A549 (cell line): ENCODE measurements around the gene RSPH3. TPM values are rescaled to one million over a fixed set of nuclear protein-coding genes. Genes with fewer than 3 reads are reported as not detected.
"Not testable (repeated sequence)": the region's sequence is repeated elsewhere in the genome, so short reads cannot be mapped to it uniquely, and the experiment has no call there.

Experiments used
- ATAC-seq, 2 experiments: fragments of 200-7000 bp in 1 of 2; fragments of >200 bp in 1 of 2; cut with Nextera tagmentation in 1 of 2; cut with Tn5 transposase in 1 of 2; 3 replicates each; pipeline versions ENCODE4 v1.8.0 to v1.9.1; 2018 to 2020; ENCODE audit warnings: mild to moderate bottlenecking in 1 of 2, moderate library complexity in 1 of 2
- CTCF ChIA-PET: fragments of 300-600 bp; sonication (Branson Sonifier 250); formaldehyde crosslinking; extraction: SDS; loops from one replicate; lab custom pipeline; 2021; ENCODE audit warnings: antibody characterized with exemption, inconsistent platforms; lab: Yijun Ruan, JAX
- POLR2A ChIA-PET: fragments of 350-600 bp; formaldehyde crosslinking; extraction: SDS; loops from one replicate; lab custom pipeline; 2021; ENCODE audit warnings: antibody characterized with exemption, inconsistent platforms; lab: Yijun Ruan, JAX
- DNase-seq, 2 experiments: peaks; one replicate each; pipeline versions ENCODE4 v3.0.0 to v3.0.0-alpha.2; 2011 to 2016; ENCODE audit warnings: low read depth in 1 of 2, low spot score in 1 of 2
- FAIRE-seq: peaks from 2 replicates; lab custom pipeline; 2011; peaks lifted over from hg19 to GRCh38; lab: Jason Lieb, UNC
- H3K27ac ChIP-seq, 2 experiments: fragments of >200 bp; sonication (Bioruptor Twin); formaldehyde crosslinking; 3 replicates each; pipeline ENCODE4 v1.5.1; 2016 to 2017
- H3K4me1 ChIP-seq: fragments of >200 bp; sonication (Bioruptor Twin); formaldehyde crosslinking; 3 replicates; pipeline ENCODE4 v1.6.1; 2016
- H3K4me2 ChIP-seq: fragments of >200 bp; sonication (Bioruptor Twin); formaldehyde crosslinking; 3 replicates; pipeline ENCODE4 v1.6.1; 2016
- H3K4me3 ChIP-seq: fragments of >200 bp; sonication (Bioruptor Twin); formaldehyde crosslinking; 3 replicates; pipeline ENCODE4 v1.5.1; 2016
- H3K9me3 ChIP-seq: fragments of >200 bp; sonication (Bioruptor Twin); formaldehyde crosslinking; 3 replicates; pipeline ENCODE4 v1.6.1; 2016
- BCL3 ChIP-seq: fragments of >200 bp; sonication (Bioruptor Twin); formaldehyde crosslinking; IDR thresholded peaks from 3 replicates; pipeline ENCODE4 v1.6.1; 2016
- BHLHE40 ChIP-seq: IDR thresholded peaks from 2 replicates; pipeline ENCODE4 v1.6.1; 2012; ENCODE audit warnings: low read depth, low read length, inconsistent platforms
- CHD2 ChIP-seq: fragments of 150-350 bp; IDR thresholded peaks from 2 replicates; pipeline ENCODE4 v1.6.1; 2014; ENCODE audit warnings: low read length; ENCODE audit not compliant: partially characterized antibody
- CHD4 ChIP-seq: fragments of 200-600 bp; sonication (generic); IDR thresholded peaks from 2 replicates; pipeline ENCODE4 v1.6.1; 2016; ENCODE audit warnings: antibody characterized with exemption, mild to moderate bottlenecking, borderline replicate concordance
- EHF ChIP-seq: fragments of 250-450 bp; sonication (Bioruptor Pico); IDR thresholded peaks from 2 replicates; pipeline ENCODE4 v1.5.0; 2020; ENCODE audit warnings: mild to moderate bottlenecking
- ESRRA ChIP-seq: fragments of 150-350 bp; IDR thresholded peaks from 2 replicates; pipeline ENCODE4 v1.6.1; 2014; ENCODE audit warnings: mild to moderate bottlenecking, low read length, borderline replicate concordance
- FOSL2 ChIP-seq, 2 experiments: fragments of 450-650 bp in 1 of 2; fragments of >200 bp in 1 of 2; sonication (Bioruptor Twin) in 1 of 2; formaldehyde crosslinking; IDR thresholded peaks; 2 replicates each; pipeline versions ENCODE4 v1.5.0 to v1.6.1; 2016 to 2020; ENCODE audit warnings: mild to moderate bottlenecking in 1 of 2, moderate library complexity in 1 of 2
- HEYL ChIP-seq: fragments of 250-450 bp; sonication (Bioruptor Pico); IDR thresholded peaks from 2 replicates; pipeline ENCODE4 v1.8.0; 2021; ENCODE audit warnings: mild to moderate bottlenecking, moderate library complexity
- HOXA7 ChIP-seq: fragments of 250-450 bp; sonication (Bioruptor Pico); IDR thresholded peaks from 2 replicates; pipeline ENCODE4 v1.5.0; 2020; ENCODE audit warnings: mild to moderate bottlenecking, moderate library complexity
- JUN ChIP-seq, 2 experiments: fragments of >200 bp; sonication (Bioruptor Twin); formaldehyde crosslinking; IDR thresholded peaks; 2 replicates in 1 of 2; 3 replicates in 1 of 2; pipeline ENCODE4 v1.6.1; 2016 to 2017
- JUNB ChIP-seq: fragments of >200 bp; sonication (Bioruptor Twin); formaldehyde crosslinking; IDR thresholded peaks from 2 replicates; pipeline ENCODE4 v1.6.1; 2016
- KDM5A ChIP-seq: fragments of 200-600 bp; sonication (generic); IDR thresholded peaks from 2 replicates; pipeline ENCODE4 v1.6.1; 2016; ENCODE audit warnings: antibody characterized with exemption, mild to moderate bottlenecking
- MAFK ChIP-seq: fragments of 450-650 bp; IDR thresholded peaks from 2 replicates; pipeline ENCODE4 v1.6.1; 2014; ENCODE audit not compliant: partially characterized antibody
- MAZ ChIP-seq: fragments of 150-350 bp; IDR thresholded peaks from 2 replicates; pipeline ENCODE4 v1.6.1; 2014; ENCODE audit warnings: antibody characterized with exemption, low read depth, low read length, borderline replicate concordance
- MYC ChIP-seq: IDR thresholded peaks from 2 replicates; pipeline ENCODE4 v1.6.1; 2012; ENCODE audit warnings: mild to moderate bottlenecking, inconsistent platforms, low read length, improper control_type of control experiment, borderline replicate concordance
- NFE2L2 ChIP-seq: fragments of 150-350 bp; conservative IDR thresholded peaks from 2 replicates; pipeline ENCODE4 v1.6.1; 2014; ENCODE audit warnings: low read length
- NPAS2 ChIP-seq: fragments of 250-450 bp; sonication (Bioruptor Pico); IDR thresholded peaks from 2 replicates; pipeline ENCODE4 v1.8.0; 2022; ENCODE audit warnings: mild to moderate bottlenecking, moderate library complexity, borderline replicate concordance
- NR3C1 ChIP-seq: fragments of >200 bp; sonication (Bioruptor Twin); formaldehyde crosslinking; IDR thresholded peaks from 3 replicates; pipeline ENCODE4 v1.6.1; 2017
- POLR2AphosphoS2 ChIP-seq: conservative IDR thresholded peaks from 2 replicates; pipeline ENCODE4 v1.6.1; 2012; ENCODE audit warnings: low read length, improper control_type of control experiment, inconsistent platforms
- RFX5 ChIP-seq: fragments of 450-650 bp; IDR thresholded peaks from 2 replicates; pipeline ENCODE4 v1.7.1; 2014; ENCODE audit warnings: antibody characterized with exemption, mild to moderate bottlenecking, moderate library complexity
- RNF2 ChIP-seq: fragments of 200-600 bp; sonication (generic); IDR thresholded peaks from 2 replicates; pipeline ENCODE4 v1.6.1; 2016; ENCODE audit warnings: low read depth, mild to moderate bottlenecking, antibody characterized with exemption, moderate library complexity, borderline replicate concordance
- SMC3 ChIP-seq: fragments of >200 bp; sonication (Bioruptor Twin); formaldehyde crosslinking; IDR thresholded peaks from 3 replicates; pipeline ENCODE4 v1.6.1; 2018; ENCODE audit warnings: inconsistent platforms
- ZC3H11A ChIP-seq: fragments of 450-650 bp; IDR thresholded peaks from 2 replicates; pipeline ENCODE4 v1.6.1; 2014; ENCODE audit warnings: antibody characterized with exemption, mild to moderate bottlenecking
- ZFP36 ChIP-seq: fragments of 450-650 bp; IDR thresholded peaks from 2 replicates; pipeline ENCODE4 v1.6.1; 2014; ENCODE audit warnings: borderline replicate concordance; ENCODE audit not compliant: partially characterized antibody
- ZNF302 ChIP-seq: fragments of 250-450 bp; sonication (Bioruptor Pico); IDR thresholded peaks from 2 replicates; pipeline ENCODE4 v1.9.0; 2021; ENCODE audit warnings: inconsistent platforms, mild to moderate bottlenecking, moderate library complexity
- WGBS: methylation state at CpG from one replicate; pipeline ENCODE4 v1.1.6; 2017; ENCODE audit errors: missing lambda C conversion rate; 5-methylcytosine and 5-hydroxymethylcytosine counted together
- polyA plus RNA-seq, 4 experiments: library from polyadenylated mRNA; depleted of rRNA in 3 of 4; stranded (reverse); fragments of >200 nt; fragmentation: RNase III in 1 of 4; extraction: RNeasy Plus Mini Kit Qiagen cat#74134 plus additional on column Dnase treatment in 1 of 4; gene quantifications; 2 replicates in 3 of 4; 3 replicates in 1 of 4; pipeline ENCODE4 v1.2.3, GENCODE V29; 2011 to 2017
- TF ChIP-seq, protein P1 (sequence below): fragments of 150-350 bp; IDR thresholded peaks from 2 replicates; pipeline ENCODE4 v1.6.1; 2014; ENCODE audit warnings: low read depth, mild to moderate bottlenecking, low read length
- TF ChIP-seq, protein P2 (sequence below): fragments of 250-450 bp; sonication (Bioruptor Pico); IDR thresholded peaks from 2 replicates; pipeline ENCODE4 v1.5.0; 2021; ENCODE audit warnings: mild to moderate bottlenecking, moderate library complexity, borderline replicate concordance

Gene RSPH3
- polyA plus RNA-seq, 2 of the 4 experiments (the other 2 are of a cell fraction) = 2.6 to 3.6 TPM

DNA sequence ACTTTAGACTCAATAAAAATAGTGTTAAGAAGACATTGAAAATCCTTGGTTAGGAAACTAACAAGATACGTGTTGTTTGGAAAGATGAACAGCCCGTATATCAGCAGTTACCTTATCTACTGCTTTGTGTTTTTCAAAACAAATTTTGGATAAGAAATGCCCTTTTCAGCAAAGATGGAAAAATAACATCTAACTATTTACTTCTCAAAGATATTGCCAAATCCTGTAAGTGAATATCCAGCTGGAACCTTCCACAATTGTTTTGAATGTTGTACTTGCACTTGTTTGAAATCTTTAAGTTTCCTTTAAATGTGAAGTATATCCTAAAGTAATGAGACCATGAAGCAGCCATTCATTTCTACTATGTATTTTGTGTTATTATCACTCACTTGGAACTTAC lies 30.2 kb upstream of the RSPH3 start:
- CTCF ChIA-PET = interaction anchor here (0.6 to 1.5 kb wide), 2 partner anchors 20 to 42 kb away, joined by 3 to 5 read pairs; no protein-coding TSS in a partner anchor
- ATAC-seq (no peak), FAIRE-seq (no peak), DNase-seq (no peak)
- whole genome bisulfite sequencing = 64% methylated on average over 2 of the region's 2 CpGs
- TF ChIP-seq SMC3 (no peak), POLR2AphosphoS2 (no peak)
- H3K4me3 ChIP-seq = no peak overlapping the region
- no peak overlapping the region for H3K27ac ChIP-seq
- POLR2A ChIA-PET = no interaction called here
- H3K4me2 ChIP-seq = no peak overlapping the region
- no peaks in the 10 kb centered on the region for H3K4me1 ChIP-seq
- no peaks in the 10 kb centered on the region for H3K9me3 ChIP-seq

DNA sequence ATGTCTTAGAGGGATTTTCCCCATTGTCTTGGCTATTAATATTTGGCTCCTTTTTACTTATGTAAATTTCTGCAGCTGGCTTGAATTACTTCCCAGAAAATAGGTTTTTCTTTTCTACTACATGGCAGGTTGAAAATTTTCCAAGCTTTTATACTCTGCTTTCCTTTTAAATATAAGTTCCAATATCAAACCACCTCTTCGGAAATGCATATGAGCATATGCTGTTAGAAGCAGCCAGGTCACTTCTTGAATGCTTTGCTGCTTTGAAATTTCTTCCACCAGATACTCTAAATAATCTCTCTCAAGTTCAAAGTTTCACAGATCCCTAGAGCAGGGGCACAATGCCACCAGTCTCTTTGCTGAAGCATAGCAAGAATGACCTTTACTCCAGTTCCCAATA lies 25.2 kb upstream of the RSPH3 start:
- DNase-seq, ATAC-seq, H3K9me3 ChIP-seq, H3K4me3 ChIP-seq, POLR2A ChIA-PET, H3K27ac ChIP-seq, CTCF ChIA-PET, H3K4me1 ChIP-seq, FAIRE-seq, H3K4me2 ChIP-seq: not testable (repeated sequence)
- WGBS = 72% methylated on average over 1 of the region's 1 CpG

- no peaks in the 10 kb centered on the region for H3K9me3 ChIP-seq
- H3K4me1 ChIP-seq = no peaks in the 10 kb centered on the region
- H3K4me3 ChIP-seq = no peak overlapping the region
- no peak for ATAC-seq
- no peak for DNase-seq
- no peak for TF ChIP-seq RNF2
- no peak for TF ChIP-seq ZFP36
- TF ChIP-seq MYC = no peak
- TF ChIP-seq CHD4 = no peak
- no peak for TF ChIP-seq HEYL (CRISPR knock-in tag)
- no peak for TF ChIP-seq NPAS2
- TF ChIP-seq, protein P1, sequence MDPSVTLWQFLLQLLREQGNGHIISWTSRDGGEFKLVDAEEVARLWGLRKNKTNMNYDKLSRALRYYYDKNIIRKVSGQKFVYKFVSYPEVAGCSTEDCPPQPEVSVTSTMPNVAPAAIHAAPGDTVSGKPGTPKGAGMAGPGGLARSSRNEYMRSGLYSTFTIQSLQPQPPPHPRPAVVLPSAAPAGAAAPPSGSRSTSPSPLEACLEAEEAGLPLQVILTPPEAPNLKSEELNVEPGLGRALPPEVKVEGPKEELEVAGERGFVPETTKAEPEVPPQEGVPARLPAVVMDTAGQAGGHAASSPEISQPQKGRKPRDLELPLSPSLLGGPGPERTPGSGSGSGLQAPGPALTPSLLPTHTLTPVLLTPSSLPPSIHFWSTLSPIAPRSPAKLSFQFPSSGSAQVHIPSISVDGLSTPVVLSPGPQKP = no peak
- POLR2A ChIA-PET = no interaction called here
- no peak overlapping the region for H3K27ac ChIP-seq
- WGBS = 34% methylated on average over 4 of the region's 4 CpGs
- H3K4me2 ChIP-seq = no peak overlapping the region
- no peak for FAIRE-seq
- CTCF ChIA-PET = no interaction called here
Observed at GRCh38 chr6:159023893-159024292, 23.9 kb upstream of the RSPH3 start.

DNA sequence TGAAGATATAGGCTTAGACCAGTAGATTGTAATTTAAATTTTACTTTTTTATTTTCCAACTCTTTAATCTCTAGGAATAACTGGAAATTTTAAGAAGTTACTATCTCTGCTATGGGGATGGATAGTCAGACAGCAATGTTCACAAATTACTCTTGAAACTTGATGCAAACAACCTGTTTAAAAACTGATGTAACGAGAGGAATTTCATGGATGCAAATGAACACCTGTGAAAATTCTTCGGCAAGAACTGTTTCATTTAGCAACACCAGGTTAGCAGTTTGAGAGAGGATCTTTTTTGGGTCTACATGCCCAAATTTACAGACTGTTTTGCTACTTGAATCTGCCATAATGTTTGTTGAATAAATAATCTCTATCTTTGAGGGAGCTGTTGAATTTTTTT lies 20.0 kb upstream of the RSPH3 start:
- CTCF ChIA-PET = no interaction called here
- ATAC-seq = no peak
- TF ChIP-seq HOXA7 (CRISPR knock-in tag) = no peak
- TF ChIP-seq MAZ = no peak
- no peak for TF ChIP-seq JUN (IDR thresholded peaks at IDR 0.05)
- TF ChIP-seq CHD2 = no peak
- TF ChIP-seq ZNF302 = no peak
- no peak for TF ChIP-seq BHLHE40
- no peak for TF ChIP-seq FOSL2 (IDR thresholded peaks at IDR 0.05)
- no peak for TF ChIP-seq FOSL2 (CRISPR knock-in tag; IDR thresholded peaks at IDR 0.05)
- no peak for TF ChIP-seq MYC
- TF ChIP-seq ESRRA = no peak
- no peak for TF ChIP-seq NFE2L2
- no peak for TF ChIP-seq MAFK
- TF ChIP-seq, protein P2, sequence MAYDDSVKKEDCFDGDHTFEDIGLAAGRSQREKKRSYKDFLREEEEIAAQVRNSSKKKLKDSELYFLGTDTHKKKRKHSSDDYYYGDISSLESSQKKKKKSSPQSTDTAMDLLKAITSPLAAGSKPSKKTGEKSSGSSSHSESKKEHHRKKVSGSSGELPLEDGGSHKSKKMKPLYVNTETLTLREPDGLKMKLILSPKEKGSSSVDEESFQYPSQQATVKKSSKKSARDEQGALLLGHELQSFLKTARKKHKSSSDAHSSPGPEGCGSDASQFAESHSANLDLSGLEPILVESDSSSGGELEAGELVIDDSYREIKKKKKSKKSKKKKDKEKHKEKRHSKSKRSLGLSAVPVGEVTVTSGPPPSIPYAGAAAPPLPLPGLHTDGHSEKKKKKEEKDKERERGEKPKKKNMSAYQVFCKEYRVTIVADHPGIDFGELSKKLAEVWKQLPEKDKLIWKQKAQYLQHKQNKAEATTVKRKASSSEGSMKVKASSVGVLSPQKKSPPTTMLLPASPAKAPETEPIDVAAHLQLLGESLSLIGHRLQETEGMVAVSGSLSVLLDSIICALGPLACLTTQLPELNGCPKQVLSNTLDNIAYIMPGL = no peak
- no peak for TF ChIP-seq NR3C1
- TF ChIP-seq KDM5A = no peak
- no peak for TF ChIP-seq BCL3
- TF ChIP-seq JUNB = no peak
- TF ChIP-seq EHF (CRISPR knock-in tag) = no peak
- no peak for TF ChIP-seq RFX5
- TF ChIP-seq ZC3H11A = no peak
- no peak for FAIRE-seq
- 83% methylated on average over 2 of the region's 2 CpGs for WGBS
- POLR2A ChIA-PET = no interaction called here
- H3K9me3 ChIP-seq = no peaks in the 10 kb centered on the region
- DNase-seq = no peak
- no peak overlapping the region for H3K4me2 ChIP-seq
- H3K4me3 ChIP-seq = no peak overlapping the region
- H3K27ac ChIP-seq = no peak overlapping the region
- H3K4me1 ChIP-seq = no peaks in the 10 kb centered on the region
